Testis (tissue), 2 donors: ENCODE measurements around the gene APC2.

ENCODE experiments used
- CTCF ChIP-seq, 3 experiments: fragments of 450-650 bp in 2 of 3; fragments of 200-600 bp in 1 of 3; sonication (generic) in 1 of 3; IDR thresholded peaks; one replicate each; pipeline ENCODE4 v1.5.1; 2016 to 2019; ENCODE audit warnings: antibody characterized with exemption in 3 of 3, mild to moderate bottlenecking in 2 of 3, moderate library complexity in 1 of 3
- POLR2A ChIP-seq: fragments of 450-650 bp; IDR thresholded peaks from one replicate; pipeline ENCODE4 v1.6.1; 2017; ENCODE audit warnings: antibody characterized with exemption, mild to moderate bottlenecking, moderate library complexity

- TF ChIP-seq CTCF (IDR thresholded peaks at IDR 0.05) (no peak), POLR2A (no peak)
These were observed 6.4 kb downstream of the APC2 start for GRCh38 chr19:1456121-1456900.
